Transverse colon (tissue), 3 donors: ENCODE measurements around the gene ABHD16A.
A peak's percentile ranks its signal among the peaks of the same experiment; 100 is the strongest.

Experiments
- CTCF ChIP-seq, 5 experiments: fragments of 200-600 bp in 3 of 5; fragments of 450-650 bp in 2 of 5; sonication (generic) in 3 of 5; IDR thresholded peaks; 1 replicate in 2 of 5; 2 replicates in 3 of 5; pipeline ENCODE4 v1.5.1; 2016 to 2017; ENCODE audit warnings: antibody characterized with exemption in 5 of 5, inconsistent platforms in 3 of 5, mild to moderate bottlenecking in 2 of 5, moderate library complexity in 1 of 5
- POLR2A ChIP-seq: fragments of 450-650 bp; IDR thresholded peaks from one replicate; pipeline ENCODE4 v1.6.1; 2016; ENCODE audit warnings: antibody characterized with exemption, mild to moderate bottlenecking, moderate library complexity

GRCh38 chr6:31737991-31738979, 35.2 kb upstream of the ABHD16A start:
- peak in 3 of 5 experiments; percentile 10 to 44 (median 11) for TF ChIP-seq CTCF (IDR thresholded peaks at IDR 0.05)
- TF ChIP-seq POLR2A: peak; percentile 64
